ENCODE data around the gene PCCA. TPM values are rescaled to one million over a fixed set of nuclear protein-coding genes. Genes with fewer than 3 reads are reported as not detected.
A peak's percentile ranks its signal among the peaks of the same experiment; 100 is the strongest.

Gene PCCA
- total and polyA plus RNA-seq, 2 experiments from 2014 or later = 41.9 to 46.6 TPM

GRCh38 chr13:100108913-100109507, 20.1 kb downstream of the PCCA start (continued):
- TF ChIP-seq ZNF462 (CRISPR knock-in tag; IDR thresholded peaks at IDR 0.05) = no peak

- ATAC-seq (no peak), DNase-seq (ENCODE audit: low spot score) (no peak)
- peaks cover 28% of the 10 kb centered on the region for H3K36me3 Mint-ChIP-seq (ENCODE audit: low read depth)
- H3K27me3 Mint-ChIP-seq (ENCODE audit: insufficient read depth, low read depth, poor library complexity) = no peaks in the 10 kb centered on the region
- Histone ChIP-seq H3F3A (replicated peaks; ENCODE audit: low read depth) (no peaks in the 10 kb centered on the region), H3K4me2 (no peak overlapping the region), H3K27me3 (ENCODE audit: insufficient read depth) (no peaks in the 10 kb centered on the region), H3K36me3 (ENCODE audit: insufficient read depth) (peaks cover 14% of the 10 kb centered on the region; the same call in 1 of the 2 replicates), H3K9me2 (ENCODE audit: insufficient read depth) (no peaks in the 10 kb centered on the region), H3K79me2 (replicated peaks; ENCODE audit: insufficient read depth) (peaks cover 58% of the 10 kb centered on the region), H3K27ac (ENCODE audit: low read depth) (0 out of 2 replicates have a peak overlapping the region, but pooled peaks have one; percentile 41), H3K4me1 (ENCODE audit: insufficient read depth) (no peaks in the 10 kb centered on the region), H4K20me1 (replicated peaks; ENCODE audit: insufficient read depth) (no peaks in the 10 kb centered on the region; the same call in 1 of the 2 replicates), H3K4me3 (no peak overlapping the region), H2AFZ (no peak overlapping the region)
- H3K27ac Mint-ChIP-seq = no peak overlapping the region
- H3K4me3 Mint-ChIP-seq = no peak overlapping the region
- no peak for TF ChIP-seq EZH2 (IDR thresholded peaks at IDR 0.05; ENCODE audit: low read depth, unreplicated experiment)
- TF ChIP-seq REST (IDR thresholded peaks at IDR 0.05; ENCODE audit: unreplicated experiment) = no peak
- TF ChIP-seq ETS1 (IDR thresholded peaks at IDR 0.05) = no peak
- TF ChIP-seq CREB1 (CRISPR knock-in tag; IDR thresholded peaks at IDR 0.05; ENCODE audit: low read depth) = no peak
- peaks cover 2% of the 10 kb centered on the region; the same call in 2 of the 3 replicates for H3K4me1 Mint-ChIP-seq
- no peaks in the 10 kb centered on the region for H3K9me3 Mint-ChIP-seq
These were observed 21.4 kb downstream of the PCCA start for GRCh38 chr13:100110269-100110668.

Data from GM23338 (cell line).